Colon (tissue), 2 donors: ENCODE results near the gene TRMT10B.
"Not testable (repeated sequence)": the region's sequence is repeated elsewhere in the genome, so short reads cannot be mapped to it uniquely, and the experiment has no call there.

Experiments used
- FAIRE-seq: peaks from 2 replicates; lab custom pipeline; 2012; peaks lifted over from hg19 to GRCh38; lab: Jason Lieb, UNC
- donor health status: control.
- donor health status: control.

Gene TRMT10B

DNA sequence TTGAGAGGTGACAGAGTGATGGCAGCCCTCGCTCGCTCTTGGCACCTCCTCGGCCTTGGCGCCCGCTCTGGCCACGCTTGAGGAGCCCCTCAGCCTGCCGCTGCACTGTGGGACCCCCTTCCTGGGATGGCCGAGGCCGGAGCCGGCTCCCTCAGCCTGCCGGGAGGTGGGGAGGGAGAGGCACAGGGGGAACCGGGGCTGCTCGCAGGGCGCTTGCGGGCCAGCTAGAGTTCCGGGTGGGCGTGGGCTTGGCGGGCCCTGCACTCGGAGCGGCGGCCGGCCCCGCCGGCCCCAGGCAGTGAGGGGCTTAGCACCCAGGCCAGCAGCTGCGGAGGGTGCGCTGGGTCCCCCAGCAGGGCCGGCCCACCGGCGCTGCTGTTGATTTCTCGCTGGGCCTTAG lies 1.9 kb upstream of the TRMT10B start:
- not testable (repeated sequence) for FAIRE-seq

- not testable (repeated sequence) for FAIRE-seq
Measured at GRCh38 chr9:37752112-37752511, 1.5 kb upstream of the TRMT10B start.

GRCh38 chr9:37752642-37753488 lies 740 bp upstream of the TRMT10B start:
- FAIRE-seq = no peak

GRCh38 chr9:37758747-37759146 lies 5.1 kb downstream of the TRMT10B start:
- FAIRE-seq = no peak

- FAIRE-seq = no peak
Measured at GRCh38 chr9:37760416-37761161, 7.0 kb downstream of the TRMT10B start.

DNA sequence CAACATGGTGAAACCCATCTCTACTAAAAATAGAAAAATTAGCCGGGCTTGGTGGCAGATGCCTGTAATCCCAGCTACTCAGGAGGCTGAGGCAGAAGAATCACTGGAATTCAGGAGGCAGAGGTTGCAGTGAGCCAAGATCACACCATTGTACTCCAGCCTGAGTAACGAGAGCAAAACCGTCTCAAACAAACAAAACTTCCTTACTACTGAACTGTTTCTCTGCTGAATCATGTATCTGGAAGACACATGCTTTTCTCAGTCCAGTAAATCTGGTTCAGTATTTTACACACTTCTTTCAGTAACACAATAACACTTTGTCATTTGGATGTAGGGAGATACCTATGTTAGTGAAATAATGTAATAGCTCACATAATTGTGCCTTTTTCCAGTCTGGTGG lies 7.9 kb downstream of the TRMT10B start:
- FAIRE-seq = no peak

- not testable (repeated sequence) for FAIRE-seq
Measured at GRCh38 chr9:37765263-37765662, 11.7 kb downstream of the TRMT10B start.

DNA sequence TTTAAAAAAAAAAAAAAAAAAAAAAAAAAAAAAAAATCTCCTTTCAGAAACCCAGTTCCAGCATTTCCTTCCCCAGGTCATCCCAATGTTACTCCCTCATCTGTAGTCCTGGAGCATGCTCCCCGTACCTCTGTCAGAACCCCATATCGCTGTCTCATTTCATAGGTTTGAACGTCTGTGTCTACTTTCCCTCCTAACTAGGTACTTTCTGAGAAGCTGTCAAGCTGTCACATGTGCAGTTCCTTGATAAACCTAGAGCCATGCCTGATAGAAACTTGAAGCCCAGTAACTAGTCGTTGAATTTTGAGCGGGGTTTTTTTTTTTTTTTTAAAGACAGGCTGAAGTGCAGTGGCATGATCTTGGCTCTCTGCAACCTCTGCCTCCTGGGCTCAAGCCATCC lies 15.7 kb downstream of the TRMT10B start:
- FAIRE-seq = no peak

DNA sequence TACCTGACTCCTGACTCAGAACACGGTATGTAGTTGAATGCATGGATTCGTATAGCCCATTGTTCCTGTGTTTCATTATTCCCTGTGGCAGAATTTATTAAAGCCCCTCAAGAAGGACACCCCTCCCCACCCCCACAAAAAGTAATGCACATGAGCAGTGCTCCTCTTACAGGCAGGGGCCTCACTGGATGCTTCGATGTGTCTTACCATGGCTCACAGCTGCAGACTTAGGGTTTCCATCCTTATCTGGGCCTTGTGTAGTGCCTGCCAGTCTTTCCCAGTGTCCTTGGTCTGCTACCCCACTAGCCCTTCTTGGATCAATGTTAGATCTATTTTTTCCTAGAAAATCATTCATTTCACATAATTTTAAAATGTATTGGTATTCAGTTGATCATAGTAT lies 16.4 kb downstream of the TRMT10B start:
- no peak for FAIRE-seq

DNA sequence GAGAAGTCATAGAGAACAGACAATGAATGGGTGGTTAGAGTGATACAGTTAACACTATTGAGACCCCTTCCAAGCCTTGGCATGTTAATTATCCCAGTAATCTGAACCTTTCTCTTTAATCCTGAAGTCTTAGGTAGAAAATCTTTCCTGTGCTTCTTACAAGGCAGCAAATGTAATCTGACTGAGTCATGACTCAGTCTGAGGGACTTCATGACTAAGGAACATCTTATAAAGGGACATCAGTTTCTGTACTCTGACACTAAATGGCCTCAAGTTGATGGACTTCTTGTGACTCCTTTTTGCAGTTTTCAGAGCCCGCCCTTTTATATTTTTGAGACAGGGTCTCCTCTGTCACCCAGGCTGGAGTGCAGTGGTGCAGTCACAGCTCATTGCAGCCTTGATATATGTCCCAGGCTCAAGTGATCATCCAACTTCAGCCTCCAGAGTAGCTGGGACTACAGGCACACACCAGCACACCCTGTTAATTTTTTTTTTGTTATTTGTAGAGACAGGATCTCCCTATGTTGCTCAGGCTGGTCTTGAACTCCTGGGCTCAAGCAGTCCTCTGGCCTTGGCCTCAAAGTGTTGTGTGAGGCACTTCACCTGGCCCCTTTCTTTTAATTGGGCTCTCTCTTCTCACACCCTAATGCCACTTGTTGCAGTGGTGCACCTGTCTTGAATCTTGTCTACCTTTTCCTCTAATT lies 21.8 kb downstream of the TRMT10B start:
- no peak for FAIRE-seq

GRCh38 chr9:37776328-37776727 lies 22.7 kb downstream of the TRMT10B start:
- FAIRE-seq = no peak

DNA sequence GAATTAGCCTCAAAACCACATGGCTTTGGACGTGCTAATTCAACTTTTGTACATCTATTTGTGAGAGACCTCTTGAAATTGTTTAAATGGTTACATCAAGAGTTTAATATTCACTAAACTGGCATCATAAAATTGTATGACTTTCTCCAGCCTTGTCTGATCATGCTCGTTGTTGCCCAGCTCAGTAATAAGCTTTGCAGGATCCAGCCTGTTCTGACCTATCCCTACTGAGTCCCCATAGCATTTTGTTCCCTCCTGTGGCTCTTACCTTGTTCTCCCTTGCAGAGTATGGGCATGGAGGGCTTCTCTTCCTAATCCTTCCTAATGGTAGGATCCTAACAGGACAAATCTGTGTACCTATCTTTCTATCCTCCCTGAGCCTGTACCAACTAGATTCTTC lies 24.9 kb downstream of the TRMT10B start:
- FAIRE-seq = no peak

DNA sequence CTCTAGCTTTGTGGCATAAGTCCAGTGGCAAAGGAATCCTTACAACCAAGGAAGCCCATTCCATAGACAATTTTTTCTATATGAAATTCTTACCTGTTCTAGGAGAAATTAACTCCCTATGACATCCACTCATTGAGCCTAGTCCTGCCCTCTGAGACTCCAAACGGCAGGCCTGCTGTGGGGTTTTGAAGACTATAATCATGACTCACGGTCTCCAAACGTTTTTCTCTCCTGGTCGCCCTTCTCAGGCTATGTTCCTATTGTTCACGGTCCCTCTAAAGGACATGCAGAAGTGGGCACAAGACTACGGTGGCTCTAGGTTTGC lies 30.6 kb downstream of the TRMT10B start:
- FAIRE-seq = no peak

DNA sequence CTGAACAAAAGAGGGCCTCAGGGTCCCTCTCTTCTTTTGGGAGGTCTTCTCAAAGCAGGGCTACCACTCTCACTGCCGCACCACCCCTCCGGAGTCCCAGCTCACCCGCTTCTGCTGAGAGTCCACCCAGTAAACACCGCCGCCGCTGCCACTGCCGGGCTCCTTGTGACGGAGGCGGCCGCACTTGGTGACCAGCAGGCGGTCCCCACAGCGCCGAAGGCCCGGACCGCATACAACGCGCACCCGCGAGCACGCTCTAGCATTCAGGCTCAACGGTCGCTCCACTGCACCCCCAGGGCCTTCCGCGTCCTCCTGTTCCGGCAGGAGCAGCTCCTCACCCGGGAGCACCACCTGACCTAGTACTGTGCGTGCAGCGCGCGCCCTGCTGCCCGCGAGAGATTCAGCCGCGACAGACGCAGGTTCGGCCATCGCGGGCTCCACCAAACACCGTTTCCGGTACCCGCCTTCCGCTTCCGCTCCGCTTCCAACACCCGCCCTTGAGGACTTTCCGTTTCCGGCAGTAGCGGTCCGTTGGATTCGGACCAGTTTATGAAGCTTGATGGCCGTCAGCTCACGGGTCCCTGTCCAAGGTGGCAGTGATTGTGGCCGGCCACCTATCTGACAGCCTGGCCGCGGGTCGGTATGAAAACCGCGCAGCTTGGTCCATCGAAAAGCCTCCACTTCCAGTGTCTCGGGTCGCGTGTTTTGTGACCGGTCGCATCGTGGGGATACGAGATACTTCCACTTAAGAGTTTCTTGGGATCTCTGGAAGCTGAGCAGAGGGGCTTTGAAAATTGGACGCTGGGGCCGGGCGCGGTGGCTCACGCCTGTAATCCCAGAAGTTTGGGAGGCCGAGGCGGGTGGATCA lies 31.2 kb downstream of the TRMT10B start, which contains the start of gene EXOSC3:
EXOSC3 (minus strand) TSS at position 449 of the 868 bp plus-strand sequence; CDS start at position 429, 20 bp downstream.
- FAIRE-seq = no peak

DNA sequence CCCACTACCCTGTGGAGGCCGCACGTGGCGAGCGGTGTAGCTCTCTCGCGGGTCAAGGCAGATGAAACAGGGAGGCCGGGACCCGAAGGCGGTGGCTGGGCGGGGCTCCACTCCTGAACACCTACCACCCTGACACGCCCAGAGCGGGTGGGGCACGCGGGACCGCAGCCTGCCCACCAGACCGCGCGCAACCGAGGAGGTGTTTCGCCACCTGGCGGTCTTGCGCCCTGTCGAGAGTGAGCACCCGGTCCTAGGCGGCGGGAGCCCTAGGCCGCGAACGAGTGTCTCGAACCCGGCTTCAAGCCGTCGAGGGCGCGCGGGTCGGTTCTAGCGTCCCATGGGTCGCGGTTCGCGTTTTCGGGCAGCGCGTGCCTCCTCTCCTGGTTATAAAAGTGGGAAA lies 33.5 kb downstream of the TRMT10B start:
- FAIRE-seq = no peak

- no peak for FAIRE-seq
Measured at GRCh38 chr9:37788332-37788731, 34.7 kb downstream of the TRMT10B start.

DNA sequence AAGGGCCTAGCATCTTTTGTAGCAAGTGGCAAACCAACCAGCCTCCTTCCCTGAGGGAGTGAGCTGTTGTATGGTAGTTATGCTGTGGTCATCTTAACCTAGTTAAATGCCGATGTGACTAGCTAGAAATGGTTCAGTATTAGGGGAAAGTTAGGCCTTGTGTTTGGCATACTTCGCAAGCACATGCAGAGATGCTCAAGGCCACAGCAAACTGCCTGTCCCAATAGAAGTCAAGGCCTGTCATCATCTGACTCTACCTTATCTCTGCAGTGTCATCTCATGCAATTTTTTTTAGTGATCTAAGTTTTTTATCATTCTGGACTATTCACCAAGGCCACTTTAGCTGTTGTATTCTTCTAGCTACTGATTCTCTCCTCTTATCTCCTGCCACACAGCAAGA lies 36.5 kb downstream of the TRMT10B start:
- no peak for FAIRE-seq

- no peak for FAIRE-seq
Measured at GRCh38 chr9:37792122-37792521, 38.5 kb downstream of the TRMT10B start.

- no peak for FAIRE-seq
Measured at GRCh38 chr9:37796232-37796631, 42.6 kb downstream of the TRMT10B start.

- FAIRE-seq = no peak
Measured at GRCh38 chr9:37798677-37799076, 45.1 kb downstream of the TRMT10B start.

DNA sequence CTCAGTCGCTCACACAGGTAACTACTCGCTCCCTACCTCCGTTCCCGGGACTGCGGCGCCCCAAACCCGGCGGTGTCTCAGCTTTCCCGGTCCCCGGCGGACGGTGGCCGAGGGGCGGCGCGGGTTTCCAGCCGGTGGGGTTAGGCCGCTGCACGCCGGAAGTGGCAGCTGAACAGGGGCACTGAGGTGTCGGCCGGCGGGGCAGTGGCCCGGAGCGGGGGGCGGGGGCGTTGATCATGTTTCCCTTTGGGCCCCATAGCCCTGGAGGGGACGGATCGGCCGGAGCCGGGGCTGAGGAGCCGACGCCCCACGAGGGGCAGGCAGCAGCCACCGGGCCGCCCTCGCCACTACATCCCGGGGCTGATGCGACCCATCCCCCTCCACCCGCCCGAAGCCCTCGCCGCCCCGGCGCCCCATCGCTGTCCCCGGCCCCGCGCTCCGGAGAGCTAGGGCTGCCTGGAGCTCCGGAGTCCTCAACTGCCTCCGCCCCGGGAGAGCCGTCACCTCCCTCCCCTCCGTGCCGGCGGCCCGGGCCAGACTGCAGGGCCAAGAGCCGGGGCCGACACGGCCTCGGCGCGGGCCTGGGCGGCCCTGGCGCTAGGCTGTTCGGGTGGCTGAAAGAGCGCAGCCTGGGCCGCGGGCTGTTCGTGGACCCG lies 47.2 kb downstream of the TRMT10B start, which contains the start of gene DCAF10:
DCAF10 (plus strand) TSS at position 167 of the 656 bp plus-strand sequence; CDS start at position 237, 70 bp downstream.
- no peak for FAIRE-seq
